Measurements from ENCODE around the gene LAMC3. TPM values are rescaled to one million over a fixed set of nuclear protein-coding genes. Genes with fewer than 3 reads are reported as not detected.
"Not testable (repeated sequence)": the region's sequence is repeated elsewhere in the genome, so short reads cannot be mapped to it uniquely, and the experiment has no call there.

LAMC3 gene
- total RNA-seq, 6 donors from 2014 or later: 6.7 to 56.0 (median 19.5) TPM

DNA sequence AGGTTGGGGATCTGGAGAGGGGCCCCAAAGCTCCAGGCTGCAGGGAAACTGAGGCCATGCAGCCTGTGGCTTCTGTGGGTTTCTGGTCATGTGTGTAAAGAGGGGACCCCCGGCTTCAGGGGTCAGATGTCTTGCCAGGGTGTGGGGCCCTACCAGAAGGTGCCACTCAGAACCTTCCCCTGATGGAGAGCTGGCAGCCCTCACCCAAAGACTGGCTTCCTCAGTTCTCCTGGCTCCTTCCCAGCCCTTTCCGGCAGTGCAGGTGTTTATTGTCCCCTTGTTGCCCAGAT lies 11.6 kb upstream of the LAMC3 start:
- WGBS, 2 donors: 20% methylated on average over 1 to 2 of the region's 2 CpGs
- Histone ChIP-seq H3K36me3 (no peaks in the 10 kb centered on the region), H3K4me3 (no peak overlapping the region), H3K27me3 (peaks cover 0 to 11% (median 1%) of the 10 kb centered on the region in 4 donors), H3K27ac (no peak overlapping the region), H3K9me3 (no peaks in the 10 kb centered on the region), H3K4me1 (peaks cover 0 to 9% (median 4%) of the 10 kb centered on the region in 4 donors)
- ATAC-seq (ENCODE audit: low FRiP score in 2 of 2) (no peak), DNase-seq (no peak)
- TF ChIP-seq EP300 (IDR thresholded peaks at IDR 0.05) (no peak), POLR2A (IDR thresholded peaks at IDR 0.05) (no peak), POLR2AphosphoS5 (IDR thresholded peaks at IDR 0.05) (no peak)
- TF ChIP-seq, protein P1, sequence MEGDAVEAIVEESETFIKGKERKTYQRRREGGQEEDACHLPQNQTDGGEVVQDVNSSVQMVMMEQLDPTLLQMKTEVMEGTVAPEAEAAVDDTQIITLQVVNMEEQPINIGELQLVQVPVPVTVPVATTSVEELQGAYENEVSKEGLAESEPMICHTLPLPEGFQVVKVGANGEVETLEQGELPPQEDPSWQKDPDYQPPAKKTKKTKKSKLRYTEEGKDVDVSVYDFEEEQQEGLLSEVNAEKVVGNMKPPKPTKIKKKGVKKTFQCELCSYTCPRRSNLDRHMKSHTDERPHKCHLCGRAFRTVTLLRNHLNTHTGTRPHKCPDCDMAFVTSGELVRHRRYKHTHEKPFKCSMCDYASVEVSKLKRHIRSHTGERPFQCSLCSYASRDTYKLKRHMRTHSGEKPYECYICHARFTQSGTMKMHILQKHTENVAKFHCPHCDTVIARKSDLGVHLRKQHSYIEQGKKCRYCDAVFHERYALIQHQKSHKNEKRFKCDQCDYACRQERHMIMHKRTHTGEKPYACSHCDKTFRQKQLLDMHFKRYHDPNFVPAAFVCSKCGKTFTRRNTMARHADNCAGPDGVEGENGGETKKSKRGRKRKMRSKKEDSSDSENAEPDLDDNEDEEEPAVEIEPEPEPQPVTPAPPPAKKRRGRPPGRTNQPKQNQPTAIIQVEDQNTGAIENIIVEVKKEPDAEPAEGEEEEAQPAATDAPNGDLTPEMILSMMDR (IDR thresholded peaks at IDR 0.05): no peak

DNA sequence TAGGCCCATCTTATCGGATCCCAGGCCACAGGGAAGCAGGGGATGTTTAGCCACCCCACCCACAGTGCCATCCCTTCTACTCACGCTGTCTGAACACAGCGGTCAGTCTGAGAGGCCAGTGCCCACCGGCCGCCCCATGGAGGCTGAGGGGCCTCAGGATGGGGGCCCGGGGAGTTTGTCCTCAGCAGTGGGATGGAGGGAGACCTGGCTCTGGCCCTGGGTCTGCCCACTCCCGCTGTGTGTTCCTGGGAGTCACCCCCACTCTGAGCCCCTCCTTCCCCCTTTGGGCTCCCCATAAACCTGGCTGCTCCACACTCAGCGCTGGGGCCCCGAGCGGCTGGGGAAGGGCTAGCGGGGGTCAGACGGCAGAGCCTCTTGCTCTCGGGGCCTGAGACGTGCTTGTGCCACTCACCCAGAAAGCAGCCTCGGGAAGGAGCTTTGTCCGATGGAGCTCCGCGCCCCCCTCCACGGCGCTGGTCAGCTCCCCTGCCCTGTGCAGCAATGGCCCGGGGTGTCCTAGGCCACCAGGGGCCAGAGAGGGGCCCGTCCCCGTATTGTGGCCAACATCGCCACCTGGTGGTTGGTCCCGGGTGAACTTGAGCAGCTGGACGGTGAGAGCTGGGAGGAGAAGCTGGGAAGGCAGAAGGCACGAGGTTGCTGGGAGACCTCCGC lies 10.9 kb upstream of the LAMC3 start:
- Histone ChIP-seq H3K27me3 (peaks cover 0 to 11% (median 1%) of the 10 kb centered on the region in 4 donors), H3K27ac (no peak overlapping the region), H3K9me3 (no peaks in the 10 kb centered on the region), H3K36me3 (no peaks in the 10 kb centered on the region), H3K4me3 (no peak overlapping the region), H3K4me1 (peaks cover 0 to 9% (median 4%) of the 10 kb centered on the region in 4 donors)
- TF ChIP-seq, protein P1 (IDR thresholded peaks at IDR 0.05): peak in 5 of 6 experiments; percentile 40 to 65 (median 59)
- TF ChIP-seq POLR2AphosphoS5 (IDR thresholded peaks at IDR 0.05): no peak
- ATAC-seq (ENCODE audit: low FRiP score in 2 of 2) (peak; percentile 26 to 87), DNase-seq (peak; percentile 38 to 82)
- WGBS, 2 donors: 18 to 42% methylated on average over 8 to 23 of the region's 28 CpGs

DNA sequence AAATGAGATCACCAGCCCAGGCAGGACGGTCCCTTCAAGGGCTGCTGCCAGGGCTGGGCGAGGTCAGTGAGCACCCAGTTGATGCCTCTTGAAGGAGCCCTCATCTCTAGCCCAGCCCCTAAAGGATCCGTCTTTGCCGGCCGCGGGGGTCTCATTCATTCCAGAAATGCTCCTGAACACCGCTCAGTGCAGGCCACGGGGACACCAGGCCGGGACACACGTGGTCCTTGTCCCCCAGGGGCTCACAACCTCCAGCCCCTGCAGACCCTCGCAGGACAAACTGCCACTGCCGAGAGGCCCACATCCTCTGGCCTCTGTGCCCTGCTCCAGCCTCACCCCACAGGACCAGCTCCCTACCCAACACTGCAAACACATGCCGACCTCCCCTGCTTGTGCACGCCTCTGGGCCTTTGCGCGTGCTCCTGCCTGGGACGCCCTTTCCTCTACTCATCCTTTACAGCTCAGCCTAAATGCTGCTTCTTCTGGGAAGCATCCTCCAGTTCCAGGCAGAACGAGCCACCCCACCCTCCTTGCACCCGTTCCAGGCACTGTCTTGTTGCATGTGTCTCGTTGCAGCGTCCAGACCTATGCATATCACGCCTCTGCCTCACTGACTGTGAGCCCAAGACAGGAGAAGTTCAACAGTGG lies 10.3 kb upstream of the LAMC3 start:
- ATAC-seq (ENCODE audit: low FRiP score in 2 of 2): peak in 1 of 2 donors; percentile 5

DNA sequence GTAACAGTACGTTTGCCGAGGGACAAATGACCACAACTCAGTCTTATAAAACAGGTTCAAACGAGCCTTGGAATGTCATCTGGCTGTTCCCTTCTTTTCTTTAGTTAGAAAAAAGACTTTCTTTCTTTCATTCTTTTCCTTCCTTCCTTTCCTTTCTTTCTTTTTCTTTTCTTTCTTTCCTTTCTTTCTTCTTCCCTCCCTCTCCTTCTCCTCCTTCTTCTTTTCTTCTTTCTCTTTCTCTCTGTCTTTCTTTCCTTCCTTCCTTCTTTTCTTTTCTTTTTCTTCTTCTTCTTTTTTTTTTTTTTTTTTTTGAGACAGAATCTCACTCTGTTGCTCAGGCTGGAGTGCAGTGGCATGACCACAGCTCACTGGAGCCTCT lies 9.7 kb upstream of the LAMC3 start:
- no peak overlapping the region for H3K27ac ChIP-seq
- TF ChIP-seq EP300 (IDR thresholded peaks at IDR 0.05) (no peak), POLR2A (IDR thresholded peaks at IDR 0.05) (no peak), POLR2AphosphoS5 (IDR thresholded peaks at IDR 0.05) (no peak)
- TF ChIP-seq, protein P1 (IDR thresholded peaks at IDR 0.05): no peak
- H3K4me3 ChIP-seq: no peak overlapping the region
- no peak for DNase-seq
- 63 to 65% methylated on average over 3 of the region's 3 CpGs for WGBS, 2 donors
- no peak for ATAC-seq (ENCODE audit: low FRiP score in 2 of 2)
- peaks cover 0 to 9% (median 4%) of the 10 kb centered on the region in 4 donors for H3K4me1 ChIP-seq
- H3K36me3 ChIP-seq: no peaks in the 10 kb centered on the region
- H3K27me3 ChIP-seq: peaks cover 0 to 11% (median 1%) of the 10 kb centered on the region in 4 donors
- no peaks in the 10 kb centered on the region for H3K9me3 ChIP-seq

More for the DNA sequence above, 10.3 kb upstream of the LAMC3 start:
- WGBS, 2 donors: 63 to 72% methylated on average over 11 to 20 of the region's 22 CpGs
- Histone ChIP-seq H3K27ac (no peak overlapping the region), H3K9me3 (no peaks in the 10 kb centered on the region), H3K4me3 (no peak overlapping the region), H3K4me1 (peaks cover 0 to 9% (median 4%) of the 10 kb centered on the region in 4 donors), H3K27me3 (peaks cover 0 to 11% (median 1%) of the 10 kb centered on the region in 4 donors), H3K36me3 (no peaks in the 10 kb centered on the region)
- TF ChIP-seq POLR2AphosphoS5 (IDR thresholded peaks at IDR 0.05) (no peak), POLR2A (IDR thresholded peaks at IDR 0.05) (no peak), EP300 (IDR thresholded peaks at IDR 0.05) (no peak)
- TF ChIP-seq, protein P1 (IDR thresholded peaks at IDR 0.05): no peak
- no peak for DNase-seq

DNA sequence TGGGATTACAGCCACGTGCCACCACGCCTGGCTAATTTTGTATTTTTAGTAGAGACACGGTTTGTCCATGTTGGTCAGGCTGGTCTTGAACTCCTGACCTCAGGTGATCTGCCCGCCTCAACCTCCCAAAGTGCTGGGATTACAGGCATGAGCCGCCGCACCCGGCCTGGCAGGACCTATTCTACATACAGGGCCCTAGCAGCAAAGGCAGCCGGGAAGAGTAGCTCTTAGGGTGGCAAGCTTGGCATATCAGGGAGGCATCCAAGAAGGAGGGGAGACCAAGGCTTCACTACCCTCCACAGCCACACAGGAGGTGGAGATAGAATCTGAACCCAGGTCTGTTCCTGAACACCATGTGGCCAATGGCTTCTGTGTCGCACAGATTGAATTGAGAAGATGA lies 8.4 kb upstream of the LAMC3 start:
- H3K9me3 ChIP-seq; H3K27ac ChIP-seq; ATAC-seq (ENCODE audit: low FRiP score in 2 of 2); H3K4me1 ChIP-seq; H3K36me3 ChIP-seq; H3K4me3 ChIP-seq; DNase-seq: not testable (repeated sequence)
- WGBS, 2 donors: 87 to 93% methylated on average over 8 to 9 of the region's 9 CpGs
- peaks cover 0 to 11% (median 1%) of the 10 kb centered on the region in 4 donors for H3K27me3 ChIP-seq

Measured in upper lobe of left lung (tissue), 6 donors.